Osteocyte (in vitro differentiated cells): ENCODE measurements around the gene MYOG. TPM values are rescaled to one million over a fixed set of nuclear protein-coding genes. Genes with fewer than 3 reads are reported as not detected.

Experiments
- DNase-seq: peaks from one replicate; pipeline ENCODE4 v3.0.0; 2021; ENCODE audit warnings: mixed read lengths; ENCODE audit not compliant: unreplicated experiment; ENCODE audit errors: extremely low spot score
- H3K27ac Mint-ChIP-seq: one replicate; pipeline ENCODE4 v1.8.0; 2021; ENCODE audit warnings: mild to moderate bottlenecking, mixed read lengths; ENCODE audit not compliant: unreplicated experiment
- H3K27me3 Mint-ChIP-seq: one replicate; pipeline ENCODE4 v1.8.0; 2021; ENCODE audit warnings: mixed read lengths; ENCODE audit not compliant: unreplicated experiment
- H3K36me3 Mint-ChIP-seq: one replicate; pipeline ENCODE4 v1.8.0; 2021; ENCODE audit warnings: mixed read lengths; ENCODE audit not compliant: unreplicated experiment
- H3K4me1 Mint-ChIP-seq: one replicate; pipeline ENCODE4 v1.8.0; 2021; ENCODE audit warnings: mixed read lengths; ENCODE audit not compliant: unreplicated experiment
- H3K4me3 Mint-ChIP-seq: one replicate; pipeline ENCODE4 v1.8.0; 2021; ENCODE audit warnings: mild to moderate bottlenecking, moderate library complexity, mixed read lengths; ENCODE audit not compliant: unreplicated experiment
- H3K9me3 Mint-ChIP-seq: one replicate; pipeline ENCODE4 v1.8.0; 2021; ENCODE audit warnings: mixed read lengths; ENCODE audit not compliant: unreplicated experiment
- CTCF ChIP-seq: fragments of 200-600 bp; sonication (generic); IDR thresholded peaks from 2 replicates; pipeline ENCODE4 v1.5.0; 2021; ENCODE audit warnings: antibody characterized with exemption, mild to moderate bottlenecking, moderate library complexity
- total RNA-seq: library from RNA; stranded (reverse); gene quantifications from 2 replicates; pipeline ENCODE4 v1.2.1, GENCODE V29; 2021

Gene MYOG
- total RNA-seq, 1 donor from 2014 or later = not detected

GRCh38 chr1:203089651-203090045, 3.8 kb upstream of the MYOG start:
- H3K27ac Mint-ChIP-seq = no peak overlapping the region
- peaks cover 5% of the 10 kb centered on the region for H3K9me3 Mint-ChIP-seq
- peaks cover 1% of the 10 kb centered on the region for H3K4me1 Mint-ChIP-seq
- H3K36me3 Mint-ChIP-seq = no peaks in the 10 kb centered on the region
- H3K27me3 Mint-ChIP-seq = peaks cover 42% of the 10 kb centered on the region
- DNase-seq = peak; percentile 64
- TF ChIP-seq CTCF = no peak
- H3K4me3 Mint-ChIP-seq = no peak overlapping the region

DNA sequence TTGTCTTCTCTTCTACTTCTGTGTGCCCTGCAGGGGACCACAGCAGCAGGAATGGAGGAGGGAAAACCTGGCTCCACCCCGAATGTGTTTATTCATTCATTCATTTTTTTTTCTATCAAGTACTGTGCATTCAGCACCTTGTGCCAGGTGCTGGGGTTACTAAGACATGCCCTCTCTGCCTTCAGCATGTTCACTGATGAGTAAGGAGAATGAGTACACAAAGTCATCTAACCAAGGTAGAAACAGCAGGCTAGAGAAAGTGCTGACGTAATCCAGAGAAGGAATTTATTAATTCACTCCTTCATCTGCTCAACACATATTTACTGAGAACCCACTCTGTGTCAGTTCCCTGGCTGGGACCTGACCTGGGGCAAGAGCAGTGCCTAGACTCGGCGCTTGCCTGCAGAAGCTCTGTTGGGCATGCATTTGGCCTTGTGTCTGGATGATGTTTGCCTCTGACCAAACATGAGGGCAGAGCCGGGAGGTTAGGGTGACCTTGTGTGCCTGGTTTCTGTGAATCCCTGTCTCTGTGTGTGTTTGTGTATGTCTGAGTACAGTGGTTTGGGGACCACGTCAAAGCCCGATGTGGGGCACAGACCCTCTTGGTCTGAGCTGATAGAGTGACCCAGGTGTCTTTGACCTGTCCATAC, 3.3 kb upstream of the MYOG start:
- Mint-ChIP-seq H3K36me3 (no peaks in the 10 kb centered on the region), H3K9me3 (no peaks in the 10 kb centered on the region), H3K4me3 (no peak overlapping the region), H3K27ac (no peak overlapping the region), H3K27me3 (peaks cover 42% of the 10 kb centered on the region), H3K4me1 (peaks cover 1% of the 10 kb centered on the region)
- peak; percentile 65 for DNase-seq
- TF ChIP-seq CTCF = no peak

- Mint-ChIP-seq H3K27ac (no peak overlapping the region), H3K9me3 (no peaks in the 10 kb centered on the region), H3K4me1 (peaks cover 1% of the 10 kb centered on the region), H3K4me3 (no peak overlapping the region), H3K36me3 (no peaks in the 10 kb centered on the region), H3K27me3 (peaks cover 42% of the 10 kb centered on the region)
- TF ChIP-seq CTCF = no peak
- peak; percentile 51 for DNase-seq
Measured at GRCh38 chr1:203088441-203088840, 2.6 kb upstream of the MYOG start.

- no peaks in the 10 kb centered on the region for H3K36me3 Mint-ChIP-seq
- H3K4me1 Mint-ChIP-seq = peaks cover 1% of the 10 kb centered on the region
- H3K4me3 Mint-ChIP-seq = no peak overlapping the region
- DNase-seq = peak; percentile 63
- no peak for TF ChIP-seq CTCF
- H3K9me3 Mint-ChIP-seq = no peaks in the 10 kb centered on the region
- no peak overlapping the region for H3K27ac Mint-ChIP-seq
- peaks cover 38% of the 10 kb centered on the region for H3K27me3 Mint-ChIP-seq
Measured at GRCh38 chr1:203086992-203087763, 1.4 kb upstream of the MYOG start.
